GM23248 (cell line): ENCODE measurements around the gene DYNC1H1.

Source experiments
- EZH2 ChIP-seq: fragments of 200-600 bp; sonication (generic); IDR thresholded peaks from 2 replicates; pipeline ENCODE4 v1.6.1; 2018; ENCODE audit warnings: antibody characterized with exemption, mild to moderate bottlenecking; ENCODE audit not compliant: insufficient read depth, poor library complexity, severe bottlenecking
- EZH2phosphoT487 ChIP-seq: fragments of 200-600 bp; sonication (generic); IDR thresholded peaks from 2 replicates; pipeline ENCODE4 v1.6.1; 2018; ENCODE audit warnings: antibody characterized with exemption, moderate library complexity, mild to moderate bottlenecking, low read depth; ENCODE audit not compliant: insufficient read depth

DNA sequence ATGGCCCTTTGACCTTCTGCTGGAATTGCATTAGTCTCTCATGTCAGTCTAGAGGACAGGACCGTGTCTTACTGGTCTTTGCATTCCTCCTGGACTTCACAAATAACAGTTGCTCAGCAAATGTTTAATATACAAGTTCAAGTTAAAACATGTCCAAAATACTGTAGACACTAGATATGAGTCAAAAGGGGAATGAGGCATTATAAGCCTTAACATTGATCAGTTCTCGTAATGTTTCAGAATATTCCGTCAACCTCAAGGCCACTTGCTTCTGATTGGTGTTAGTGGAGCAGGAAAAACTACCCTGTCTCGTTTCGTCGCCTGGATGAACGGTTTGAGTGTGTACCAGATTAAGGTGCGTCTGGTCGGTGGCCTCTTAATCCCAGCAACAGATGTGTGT lies 62.6 kb downstream of the DYNC1H1 start:
- TF ChIP-seq EZH2phosphoT487 (no peak), EZH2 (no peak)
